Suppressor macrophage treated with lipopolysaccharide for 1 hour (primary cell): ENCODE data around the gene PREX1.
A peak's percentile ranks its signal among the peaks of the same experiment; 100 is the strongest.
"Not testable (repeated sequence)": the region's sequence is repeated elsewhere in the genome, so short reads cannot be mapped to it uniquely, and the experiment has no call there.

ENCODE experiments used
- DNase-seq, 3 donors: peaks; one replicate each; pipeline ENCODE4 v3.0.0-alpha.2; 2020 to 2022

PREX1 gene

GRCh38 chr20:48827855-48828733 is at the start of gene PREX1:
TSS of gene PREX1 (minus strand) at chr20:48827999. CDS start at chr20:48827860, 139 bp downstream.
- peak; percentile 82 to 97 (median 92) for DNase-seq

- DNase-seq = no peak
Measured at GRCh38 chr20:48877304-48877703, 49.5 kb upstream of the PREX1 start.

- DNase-seq = peak; percentile 51 to 58 (median 56)
Measured at GRCh38 chr20:48875914-48876240, 48.1 kb upstream of the PREX1 start.

- no peak for DNase-seq
Measured at GRCh38 chr20:48875233-48875913, 47.6 kb upstream of the PREX1 start.

GRCh38 chr20:48869442-48869841 is 41.6 kb upstream of the PREX1 start:
- not testable (repeated sequence) for DNase-seq

- peak in 1 of 3 donors; percentile 35 for DNase-seq
Measured at GRCh38 chr20:48866936-48867335, 39.1 kb upstream of the PREX1 start.

GRCh38 chr20:48864738-48865318 is 37.0 kb upstream of the PREX1 start:
- DNase-seq = no peak

- no peak for DNase-seq
Measured at GRCh38 chr20:48864254-48864653, 36.5 kb upstream of the PREX1 start.

- no peak for DNase-seq
Measured at GRCh38 chr20:48862279-48862678, 34.5 kb upstream of the PREX1 start.

GRCh38 chr20:48861444-48861843 is 33.6 kb upstream of the PREX1 start:
- DNase-seq = no peak

GRCh38 chr20:48858075-48858790 is 30.4 kb upstream of the PREX1 start:
- DNase-seq = peak; percentile 87 to 89 (median 87)

- no peak for DNase-seq
Measured at GRCh38 chr20:48856130-48856529, 28.3 kb upstream of the PREX1 start.

- DNase-seq = no peak
Measured at GRCh38 chr20:48855046-48855445, 27.2 kb upstream of the PREX1 start.

- DNase-seq = no peak
Measured at GRCh38 chr20:48852609-48853008, 24.8 kb upstream of the PREX1 start.

GRCh38 chr20:48851579-48851978 is 23.8 kb upstream of the PREX1 start:
- no peak for DNase-seq

- no peak for DNase-seq
Measured at GRCh38 chr20:48850977-48851299, 23.1 kb upstream of the PREX1 start.

- DNase-seq = no peak
Measured at GRCh38 chr20:48850257-48850976, 22.6 kb upstream of the PREX1 start.

GRCh38 chr20:48849779-48850178 is 22.0 kb upstream of the PREX1 start:
- DNase-seq = no peak

- no peak for DNase-seq
Measured at GRCh38 chr20:48849299-48849698, 21.5 kb upstream of the PREX1 start.

GRCh38 chr20:48847498-48848205 is 19.9 kb upstream of the PREX1 start:
- no peak for DNase-seq

GRCh38 chr20:48846516-48847492 is 19.0 kb upstream of the PREX1 start:
- peak; percentile 91 to 97 (median 95) for DNase-seq
